Spinal cord (tissue), 10 donors: ENCODE data around the gene TUBB6. TPM values are rescaled to one million over a fixed set of nuclear protein-coding genes. Genes with fewer than 3 reads are reported as not detected.

Experiments used
- DNase-seq, 6 donors: peaks; one replicate each; pipeline versions ENCODE4 v3.0.0 to v3.0.0-alpha.2; 2013 to 2015; ENCODE audit warnings: low spot score in 6 of 6, low read depth in 4 of 6
- H3K27ac ChIP-seq: one replicate; pipeline ENCODE4 v1.5.1; 2013; ENCODE audit warnings: low read depth, low read length, control low read depth
- H3K27me3 ChIP-seq: one replicate; pipeline ENCODE4 v1.6.1; 2013; ENCODE audit warnings: low read length; ENCODE audit not compliant: control insufficient read depth, insufficient read depth
- H3K36me3 ChIP-seq: one replicate; pipeline ENCODE4 v1.6.1; 2013; ENCODE audit warnings: low read length; ENCODE audit not compliant: control insufficient read depth, insufficient read depth
- H3K4me1 ChIP-seq: one replicate; pipeline ENCODE4 v1.6.1; 2013; ENCODE audit warnings: low read length; ENCODE audit not compliant: control insufficient read depth, insufficient read depth
- H3K4me3 ChIP-seq: one replicate; pipeline ENCODE4 v1.5.1; 2013; ENCODE audit warnings: low read depth, low read length, control low read depth
- H3K9me3 ChIP-seq: one replicate; pipeline ENCODE4 v1.6.1; 2013; ENCODE audit warnings: low read length; ENCODE audit not compliant: control insufficient read depth, insufficient read depth
- WGBS: methylation state at CpG from one replicate; pipeline ENCODE4 v1.1.5; 2013; ENCODE audit warnings: missing lambda C conversion rate; ENCODE audit not compliant: insufficient coverage; 5-methylcytosine and 5-hydroxymethylcytosine counted together
- polyA plus RNA-seq, 2 donors: library from polyadenylated mRNA; unstranded; fragments of 120-200 nt; gene quantifications; one replicate each; pipeline ENCODE4 v1.2.1, GENCODE V29; 2013; ENCODE audit not compliant: insufficient read length in 2 of 2
- total RNA-seq, 2 donors: library from RNA; depleted of rRNA in 1 of 2; stranded (reverse); fragments of 120-200 nt in 1 of 2; fragments of >200 nt in 1 of 2; gene quantifications; one replicate each; pipeline versions ENCODE4 v1.2.3 to v1.2.4, GENCODE V29; 2013 to 2014
- donor health status: healthy.

The TUBB6 gene
- total and polyA plus RNA-seq, 4 donors, result 42.9 to 163 (median 87.3) TPM

GRCh38 chr18:12278215-12278671, 29.8 kb upstream of the TUBB6 start:
- H3K27ac ChIP-seq, result peak overlapping the region; percentile 94
- no peaks in the 10 kb centered on the region for H3K9me3 ChIP-seq
- peak in 1 of 6 donors; percentile 12 for DNase-seq
- peak overlapping the region; percentile 31 for H3K4me3 ChIP-seq
- no peaks in the 10 kb centered on the region for H3K27me3 ChIP-seq
- H3K36me3 ChIP-seq, result no peaks in the 10 kb centered on the region
- peaks cover 30% of the 10 kb centered on the region for H3K4me1 ChIP-seq
- 60% methylated on average over 7 of the region's 7 CpGs for WGBS

- Histone ChIP-seq H3K9me3 (no peaks in the 10 kb centered on the region), H3K36me3 (no peaks in the 10 kb centered on the region), H3K27ac (peak overlapping the region; percentile 94), H3K4me3 (peak overlapping the region; percentile 31), H3K27me3 (no peaks in the 10 kb centered on the region), H3K4me1 (peaks cover 30% of the 10 kb centered on the region)
- DNase-seq, result peak in 5 of 6 donors; percentile 43 to 77 (median 50)
- 46% methylated on average over 23 of the region's 30 CpGs for WGBS
Observed at GRCh38 chr18:12278741-12279682, 29.0 kb upstream of the TUBB6 start.

- Histone ChIP-seq H3K36me3 (no peaks in the 10 kb centered on the region), H3K27me3 (no peaks in the 10 kb centered on the region), H3K4me1 (peaks cover 30% of the 10 kb centered on the region), H3K9me3 (no peaks in the 10 kb centered on the region), H3K4me3 (no peak overlapping the region), H3K27ac (peak overlapping the region; percentile 94)
- no peak for DNase-seq
- 90% methylated on average over 13 of the region's 16 CpGs for WGBS
Observed at GRCh38 chr18:12279781-12280531, 28.1 kb upstream of the TUBB6 start.

GRCh38 chr18:12281861-12282260, 26.2 kb upstream of the TUBB6 start:
- DNase-seq, result no peak
- Histone ChIP-seq H3K27ac (no peak overlapping the region), H3K9me3 (no peaks in the 10 kb centered on the region), H3K4me1 (peaks cover 28% of the 10 kb centered on the region), H3K36me3 (no peaks in the 10 kb centered on the region), H3K27me3 (peaks cover 2% of the 10 kb centered on the region), H3K4me3 (no peak overlapping the region)
- WGBS, result no CpG with 5 or more reads among the region's 1 CpG

- peaks cover 9% of the 10 kb centered on the region for H3K27me3 ChIP-seq
- H3K27ac ChIP-seq, result no peak overlapping the region
- H3K36me3 ChIP-seq, result no peaks in the 10 kb centered on the region
- peaks cover 27% of the 10 kb centered on the region for H3K4me1 ChIP-seq
- 84% methylated on average over 8 of the region's 9 CpGs for WGBS
- no peak for DNase-seq
- H3K9me3 ChIP-seq, result no peaks in the 10 kb centered on the region
- H3K4me3 ChIP-seq, result no peak overlapping the region
Observed at GRCh38 chr18:12282442-12283039, 25.5 kb upstream of the TUBB6 start.

GRCh38 chr18:12283256-12283655, 24.8 kb upstream of the TUBB6 start:
- Histone ChIP-seq H3K27me3 (peaks cover 16% of the 10 kb centered on the region), H3K9me3 (no peaks in the 10 kb centered on the region), H3K4me3 (no peak overlapping the region), H3K27ac (no peak overlapping the region), H3K36me3 (no peaks in the 10 kb centered on the region), H3K4me1 (peaks cover 29% of the 10 kb centered on the region)
- WGBS, result 83% methylated on average over 1 of the region's 6 CpGs
- no peak for DNase-seq

- Histone ChIP-seq H3K9me3 (no peaks in the 10 kb centered on the region), H3K4me3 (no peak overlapping the region), H3K36me3 (no peaks in the 10 kb centered on the region), H3K4me1 (peaks cover 29% of the 10 kb centered on the region), H3K27me3 (peaks cover 20% of the 10 kb centered on the region), H3K27ac (no peak overlapping the region)
- no CpG with 5 or more reads among the region's 1 CpG for WGBS
- DNase-seq, result no peak
Observed at GRCh38 chr18:12283666-12284065, 24.4 kb upstream of the TUBB6 start.

- no peaks in the 10 kb centered on the region for H3K9me3 ChIP-seq
- DNase-seq, result no peak
- peaks cover 35% of the 10 kb centered on the region for H3K27me3 ChIP-seq
- no peak overlapping the region for H3K27ac ChIP-seq
- no peaks in the 10 kb centered on the region for H3K36me3 ChIP-seq
- peaks cover 20% of the 10 kb centered on the region for H3K4me1 ChIP-seq
- WGBS, result 12% methylated on average over 37 of the region's 37 CpGs
- H3K4me3 ChIP-seq, result no peak overlapping the region
Observed at GRCh38 chr18:12287131-12287681, 20.8 kb upstream of the TUBB6 start.

GRCh38 chr18:12287684-12288402, 20.2 kb upstream of the TUBB6 start:
- Histone ChIP-seq H3K9me3 (no peaks in the 10 kb centered on the region), H3K4me3 (peak overlapping the region; percentile 44), H3K4me1 (peaks cover 20% of the 10 kb centered on the region), H3K27me3 (peaks cover 35% of the 10 kb centered on the region), H3K36me3 (no peaks in the 10 kb centered on the region), H3K27ac (no peak overlapping the region)
- peak in 2 of 6 donors; percentile 32 to 60 for DNase-seq
- WGBS, result under 1% methylated on average over 41 of the region's 41 CpGs
